Erythroblast (primary cell): Measurements from ENCODE around the gene MOG.

Experiments
- GATA1 ChIP-seq: IDR thresholded peaks from 2 replicates; pipeline ENCODE4 v1.6.1; 2011; ENCODE audit warnings: low read depth, mild to moderate bottlenecking, control low read depth, low read length, moderate library complexity
- POLR2A ChIP-seq: IDR thresholded peaks from 2 replicates; pipeline ENCODE4 v1.6.1; 2011; ENCODE audit warnings: mild to moderate bottlenecking, low read length

DNA sequence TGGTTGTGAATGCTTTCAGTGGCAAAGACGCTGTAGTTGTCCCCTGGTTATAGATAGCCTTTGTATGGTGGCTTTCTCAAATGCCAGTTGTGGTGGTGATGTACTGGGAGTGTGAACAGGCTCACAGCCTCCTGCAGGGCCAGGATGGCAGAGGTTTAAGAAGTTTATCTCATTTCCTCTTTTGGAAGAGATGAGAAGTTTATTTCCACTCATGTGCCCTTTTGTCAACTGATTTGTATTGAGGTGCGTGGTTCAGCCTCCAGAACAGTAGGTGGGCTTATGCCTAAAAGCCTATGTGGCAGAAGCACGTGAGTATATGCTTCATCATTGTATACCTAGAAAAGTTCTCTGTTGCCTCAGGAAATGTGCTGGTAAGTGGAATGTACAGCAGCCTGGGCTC is 37.7 kb downstream of the MOG start:
- TF ChIP-seq POLR2A = no peak
- no peak for TF ChIP-seq GATA1
